Lung microvascular endothelial cell (primary cell): ENCODE data around the gene MALRD1. TPM values are rescaled to one million over a fixed set of nuclear protein-coding genes. Genes with fewer than 3 reads are reported as not detected.

Source experiments
- DNase-seq, 2 donors: peaks; one replicate each; pipeline versions ENCODE4 v3.0.0 to v3.0.0-alpha.2; 2010; ENCODE audit warnings: low read depth in 2 of 2
- total RNA-seq: library from RNA; depleted of rRNA; stranded (reverse); fragments of >200 nt; gene quantifications from 2 replicates; pipeline ENCODE4 v1.2.1, GENCODE V29; 2014

The MALRD1 gene
- total RNA-seq, 1 donor from 2014 or later, result not detected

- DNase-seq, result no peak
Observed at GRCh38 chr10:19221216-19221615, 172.6 kb downstream of the MALRD1 start.

GRCh38 chr10:19226025-19226424, 177.4 kb downstream of the MALRD1 start:
- no peak for DNase-seq

GRCh38 chr10:19231034-19231433, 182.4 kb downstream of the MALRD1 start:
- DNase-seq, result no peak

GRCh38 chr10:19245889-19246752, 197.5 kb downstream of the MALRD1 start:
- DNase-seq, result no peak

DNA sequence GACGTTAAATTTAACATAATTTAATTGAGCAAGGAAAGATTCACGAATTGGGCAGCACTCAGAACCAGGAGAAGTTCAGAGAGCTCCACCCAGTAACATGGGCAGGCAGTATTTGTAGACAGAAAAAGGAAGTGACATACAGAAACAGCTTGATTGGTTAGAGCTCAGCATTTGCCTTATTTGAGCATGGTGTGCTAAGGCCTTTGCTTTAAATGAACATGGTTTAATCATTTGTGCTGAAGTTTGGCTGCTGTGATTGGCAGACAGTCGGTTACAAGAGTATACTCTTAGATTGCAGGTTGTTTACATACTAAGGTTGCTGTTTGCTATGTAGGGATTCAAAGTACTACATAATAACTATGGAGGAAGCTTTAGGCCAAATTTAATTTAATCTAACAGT, 199.2 kb downstream of the MALRD1 start:
- DNase-seq, result no peak

GRCh38 chr10:19250546-19250945, 201.9 kb downstream of the MALRD1 start:
- no peak for DNase-seq

DNA sequence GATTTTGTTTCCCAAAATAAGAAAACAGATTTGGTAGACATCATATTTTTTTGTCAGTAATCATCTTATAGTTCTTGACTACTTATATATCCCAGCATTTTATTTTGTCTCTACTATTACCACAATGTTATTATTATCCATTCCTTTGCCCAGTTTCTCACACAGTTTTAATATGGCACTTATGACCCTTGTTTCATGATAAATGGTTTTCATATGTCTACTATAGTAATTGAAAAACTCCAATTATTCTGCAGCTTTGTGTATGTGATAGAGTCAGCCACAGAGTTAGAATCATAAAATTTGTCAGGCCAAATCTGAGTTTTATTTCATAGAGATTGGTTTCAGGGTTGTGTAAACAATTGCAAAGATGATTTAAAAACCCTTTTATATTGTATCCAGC, 203.9 kb downstream of the MALRD1 start:
- DNase-seq, result no peak

- no peak for DNase-seq
Observed at GRCh38 chr10:19256331-19256730, 207.7 kb downstream of the MALRD1 start.

GRCh38 chr10:19263262-19263661, 214.7 kb downstream of the MALRD1 start:
- DNase-seq, result no peak

DNA sequence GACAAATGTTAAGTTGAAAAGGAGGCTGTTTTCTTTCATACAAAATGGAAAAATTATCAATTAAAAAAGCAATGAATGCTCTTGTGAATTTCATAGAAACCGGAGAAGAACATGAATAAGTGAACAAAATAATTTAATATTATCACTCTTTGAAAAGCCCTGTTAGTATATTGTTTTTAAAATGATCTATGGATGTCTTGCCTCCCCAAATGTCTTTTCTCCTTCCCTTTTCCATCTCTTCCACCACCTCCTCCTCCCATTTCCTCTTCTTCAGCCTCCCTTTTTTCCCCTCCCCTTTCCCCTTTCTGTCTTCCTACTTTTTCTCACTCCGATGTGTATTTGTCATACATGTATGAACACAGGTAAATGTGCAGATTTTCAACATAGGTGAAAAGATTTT, 234.7 kb downstream of the MALRD1 start:
- DNase-seq, result no peak

- no peak for DNase-seq
Observed at GRCh38 chr10:19283786-19284185, 235.2 kb downstream of the MALRD1 start.

- DNase-seq, result no peak
Observed at GRCh38 chr10:19290770-19291169, 242.2 kb downstream of the MALRD1 start.

DNA sequence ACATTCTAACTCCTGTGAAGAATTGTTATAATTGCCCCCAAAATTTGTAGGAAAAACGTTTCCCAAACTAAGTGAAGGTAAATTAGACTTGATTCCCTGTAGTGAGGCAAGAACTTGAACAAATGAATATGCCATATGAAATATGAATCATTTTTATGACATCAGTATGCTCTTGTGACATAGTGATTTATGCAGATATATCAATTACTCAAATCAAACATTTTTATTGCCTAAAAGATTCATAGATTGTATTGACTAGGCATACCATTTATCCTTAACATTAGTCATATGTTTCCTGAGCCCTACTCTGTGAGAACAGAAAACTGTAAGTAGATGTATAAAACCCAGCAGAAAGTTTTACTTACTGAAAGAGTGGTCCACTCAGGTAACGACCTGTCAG, 245.6 kb downstream of the MALRD1 start:
- no peak for DNase-seq

- no peak for DNase-seq
Observed at GRCh38 chr10:19299645-19300044, 251.0 kb downstream of the MALRD1 start.

DNA sequence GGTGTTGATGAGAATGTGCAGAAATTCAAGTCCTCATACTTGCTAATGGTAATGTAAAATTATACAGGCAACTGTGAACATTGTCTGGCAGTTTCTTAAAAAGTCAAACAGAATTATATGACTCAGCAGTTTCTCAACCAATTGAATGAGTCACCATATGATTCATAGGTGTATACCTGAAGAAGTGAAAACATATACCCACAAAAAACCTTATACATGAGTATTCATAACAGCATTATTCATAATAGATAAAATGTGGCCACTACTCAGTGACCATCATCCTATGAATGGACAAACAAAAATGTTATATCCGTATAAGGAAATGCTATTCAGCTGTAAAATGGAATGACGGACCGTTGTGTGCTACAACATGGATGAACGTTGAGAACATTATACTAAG, 253.5 kb downstream of the MALRD1 start:
- DNase-seq, result no peak

- no peak for DNase-seq
Observed at GRCh38 chr10:19310066-19310465, 261.5 kb downstream of the MALRD1 start.

DNA sequence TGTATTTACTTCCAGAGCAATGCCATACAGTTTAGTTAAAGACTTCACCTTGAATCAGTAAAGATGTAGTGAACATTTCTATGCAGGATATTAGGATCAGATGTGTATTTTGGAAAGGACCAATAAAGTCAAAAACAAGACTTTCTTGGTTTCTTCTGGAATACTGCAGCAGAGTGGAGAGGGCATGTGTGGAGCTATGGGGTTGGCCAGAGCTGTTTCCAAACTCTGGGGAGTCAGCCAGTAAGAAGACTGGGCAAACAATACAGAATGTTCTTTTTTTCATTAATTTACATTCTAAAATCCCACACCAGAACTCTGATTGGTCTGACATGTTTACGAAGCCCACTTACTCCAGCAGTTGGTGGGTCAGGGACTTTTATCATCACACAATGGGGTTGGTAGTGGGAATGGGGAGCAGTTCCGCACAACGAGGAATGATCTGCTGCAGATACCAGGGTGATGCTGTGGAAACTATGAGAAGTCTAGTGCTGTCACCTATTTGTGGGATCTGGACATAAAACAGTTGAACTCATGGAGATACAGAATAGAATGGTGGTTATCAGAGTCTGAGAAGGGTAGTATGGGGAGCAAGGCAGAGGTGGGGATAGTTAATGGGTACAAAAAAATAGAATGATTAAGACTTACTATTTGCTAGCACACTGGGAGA, 267.7 kb downstream of the MALRD1 start:
- DNase-seq, result no peak

DNA sequence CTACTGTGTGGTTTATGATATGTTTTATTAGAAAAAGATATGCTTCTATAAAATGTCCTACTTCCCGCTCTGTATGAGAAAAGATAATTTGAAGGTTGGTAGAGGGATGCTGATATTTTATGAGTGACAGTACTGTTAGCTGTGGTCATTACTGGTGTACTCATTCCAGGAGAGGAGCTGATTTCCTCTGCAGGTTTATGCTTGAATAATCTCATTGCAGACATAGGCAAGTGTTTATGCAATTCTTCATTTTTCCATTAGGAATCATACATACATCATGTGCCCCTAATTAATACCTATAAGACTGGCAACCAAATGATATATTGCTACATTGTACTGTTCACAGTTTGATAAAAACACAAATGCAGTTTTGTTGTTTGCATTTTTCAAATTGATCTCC, 269.4 kb downstream of the MALRD1 start:
- no peak for DNase-seq

- DNase-seq, result no peak
Observed at GRCh38 chr10:19325581-19325980, 277.0 kb downstream of the MALRD1 start.

- no peak for DNase-seq
Observed at GRCh38 chr10:19328582-19328981, 280.0 kb downstream of the MALRD1 start.

- DNase-seq, result no peak
Observed at GRCh38 chr10:19329475-19329874, 280.9 kb downstream of the MALRD1 start.

- DNase-seq, result no peak
Observed at GRCh38 chr10:19332304-19332703, 283.7 kb downstream of the MALRD1 start.

DNA sequence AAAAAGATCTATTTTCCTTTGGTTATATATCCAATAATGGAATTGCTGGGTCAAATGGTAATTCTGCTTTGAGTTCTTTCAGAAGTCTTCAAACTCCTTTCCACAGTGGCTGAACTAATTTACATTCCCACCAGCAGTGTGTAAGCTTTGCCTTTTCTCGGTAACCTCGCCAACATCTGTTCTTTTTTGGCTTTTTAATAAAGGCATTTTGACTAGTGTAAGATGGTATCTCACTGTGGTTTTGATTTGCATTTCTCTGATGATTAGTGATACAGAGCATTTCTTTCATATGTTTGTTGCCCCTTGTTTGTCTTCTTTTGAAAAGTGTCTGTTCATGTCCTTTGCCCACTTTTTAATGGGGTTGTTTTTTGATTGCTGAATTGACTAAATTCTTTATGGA, 285.0 kb downstream of the MALRD1 start:
- no peak for DNase-seq
